WTC11 (cell line): Measurements from ENCODE around the gene ANG. TPM values are rescaled to one million over a fixed set of nuclear protein-coding genes. Genes with fewer than 3 reads are reported as not detected.
A peak's percentile ranks its signal among the peaks of the same experiment; 100 is the strongest.

Experiments used
- CREB1 ChIP-seq: sonication (generic); formaldehyde crosslinking; IDR thresholded peaks from 2 replicates; pipeline ENCODE4 v1.8.0; 2023; ENCODE audit warnings: mild to moderate bottlenecking, missing genetic modification reagents
- CREM ChIP-seq: sonication (generic); formaldehyde crosslinking; IDR thresholded peaks from 2 replicates; pipeline ENCODE4 v1.8.1; 2022; ENCODE audit warnings: mild to moderate bottlenecking, missing genetic modification reagents, moderate library complexity
- GABPB1 ChIP-seq: sonication (generic); formaldehyde crosslinking; IDR thresholded peaks from 2 replicates; pipeline ENCODE4 v1.8.1; 2023; ENCODE audit warnings: mild to moderate bottlenecking, missing genetic modification reagents
- HMGA2 ChIP-seq: fragments of 250-450 bp; sonication (Bioruptor Pico); IDR thresholded peaks from 2 replicates; pipeline ENCODE4 v1.4.0; 2021; ENCODE audit warnings: mild to moderate bottlenecking, moderate library complexity
- MXD4 ChIP-seq: fragments of 250-450 bp; sonication (Bioruptor Pico); IDR thresholded peaks from 2 replicates; pipeline ENCODE4 v1.8.0; 2021; ENCODE audit warnings: mild to moderate bottlenecking, moderate library complexity, borderline replicate concordance
- NR1H2 ChIP-seq: sonication (generic); formaldehyde crosslinking; IDR thresholded peaks from 2 replicates; pipeline ENCODE4 v1.9.0; 2021; ENCODE audit warnings: mild to moderate bottlenecking, moderate library complexity, missing genetic modification reagents
- SMAD4 ChIP-seq: sonication (generic); formaldehyde crosslinking; IDR thresholded peaks from 2 replicates; pipeline ENCODE4 v1.8.0; 2022; ENCODE audit warnings: mild to moderate bottlenecking, missing genetic modification reagents
- TEAD1 ChIP-seq: sonication (generic); formaldehyde crosslinking; IDR thresholded peaks from 2 replicates; pipeline ENCODE4 v1.8.0; 2022; ENCODE audit warnings: mild to moderate bottlenecking, missing genetic modification reagents
- TEAD4 ChIP-seq: sonication (generic); formaldehyde crosslinking; IDR thresholded peaks from 2 replicates; pipeline ENCODE4 v1.8.0; 2022; ENCODE audit warnings: mild to moderate bottlenecking, missing genetic modification reagents
- ZNF121 ChIP-seq: sonication (generic); formaldehyde crosslinking; IDR thresholded peaks from 2 replicates; pipeline ENCODE4 v1.8.0; 2023; ENCODE audit warnings: missing genetic modification reagents
- ZNF219 ChIP-seq: sonication (generic); formaldehyde crosslinking; IDR thresholded peaks from 2 replicates; pipeline ENCODE4 v1.8.0; 2023; ENCODE audit warnings: missing genetic modification reagents, mild to moderate bottlenecking, borderline replicate concordance
- ZNF263 ChIP-seq: sonication (generic); formaldehyde crosslinking; IDR thresholded peaks from 2 replicates; pipeline ENCODE4 v1.8.1; 2022; ENCODE audit warnings: low read depth, mild to moderate bottlenecking, moderate library complexity, missing genetic modification reagents
- ZNF423 ChIP-seq: fragments of 250-450 bp; sonication (Bioruptor Pico); IDR thresholded peaks from 2 replicates; pipeline ENCODE4 v2.1.2; 2022; ENCODE audit warnings: mild to moderate bottlenecking, moderate library complexity
- ZNF671 ChIP-seq: fragments of 250-450 bp; sonication (Bioruptor Pico); IDR thresholded peaks from 2 replicates; pipeline ENCODE4 v1.8.0; 2021; ENCODE audit warnings: mild to moderate bottlenecking
- total RNA-seq: library from RNA; stranded (reverse); gene quantifications from 3 replicates; pipeline ENCODE4 v1.2.3, GENCODE V29; 2021
- TF ChIP-seq, protein P1 (sequence below): sonication (generic); formaldehyde crosslinking; IDR thresholded peaks from 2 replicates; pipeline ENCODE4 v1.8.1; 2023; ENCODE audit warnings: mild to moderate bottlenecking, missing genetic modification reagents, moderate library complexity
- TF ChIP-seq, protein P2 (sequence below): sonication (generic); formaldehyde crosslinking; IDR thresholded peaks from 2 replicates; pipeline ENCODE4 v1.8.0; 2023; ENCODE audit warnings: missing genetic modification reagents, mild to moderate bottlenecking, borderline replicate concordance
- TF ChIP-seq, protein P3 (sequence below): sonication (generic); formaldehyde crosslinking; IDR thresholded peaks from 2 replicates; pipeline ENCODE4 v1.8.0; 2022; ENCODE audit warnings: mild to moderate bottlenecking, missing genetic modification reagents
- TF ChIP-seq, protein P4 (sequence below): sonication (generic); formaldehyde crosslinking; IDR thresholded peaks from 2 replicates; pipeline ENCODE4 v1.8.1; 2022; ENCODE audit warnings: mild to moderate bottlenecking, missing genetic modification reagents, moderate library complexity, borderline replicate concordance
- TF ChIP-seq, protein P5 (sequence below): sonication (generic); formaldehyde crosslinking; IDR thresholded peaks from 2 replicates; pipeline ENCODE4 v1.8.1; 2022; ENCODE audit warnings: low read depth, missing genetic modification reagents, borderline replicate concordance
- TF ChIP-seq, protein P6 (sequence below): sonication (generic); formaldehyde crosslinking; IDR thresholded peaks from 2 replicates; pipeline ENCODE4 v1.8.0; 2023; ENCODE audit warnings: missing genetic modification reagents

ANG gene
- total RNA-seq, 1 experiment from 2014 or later, result 4.8 TPM

DNA sequence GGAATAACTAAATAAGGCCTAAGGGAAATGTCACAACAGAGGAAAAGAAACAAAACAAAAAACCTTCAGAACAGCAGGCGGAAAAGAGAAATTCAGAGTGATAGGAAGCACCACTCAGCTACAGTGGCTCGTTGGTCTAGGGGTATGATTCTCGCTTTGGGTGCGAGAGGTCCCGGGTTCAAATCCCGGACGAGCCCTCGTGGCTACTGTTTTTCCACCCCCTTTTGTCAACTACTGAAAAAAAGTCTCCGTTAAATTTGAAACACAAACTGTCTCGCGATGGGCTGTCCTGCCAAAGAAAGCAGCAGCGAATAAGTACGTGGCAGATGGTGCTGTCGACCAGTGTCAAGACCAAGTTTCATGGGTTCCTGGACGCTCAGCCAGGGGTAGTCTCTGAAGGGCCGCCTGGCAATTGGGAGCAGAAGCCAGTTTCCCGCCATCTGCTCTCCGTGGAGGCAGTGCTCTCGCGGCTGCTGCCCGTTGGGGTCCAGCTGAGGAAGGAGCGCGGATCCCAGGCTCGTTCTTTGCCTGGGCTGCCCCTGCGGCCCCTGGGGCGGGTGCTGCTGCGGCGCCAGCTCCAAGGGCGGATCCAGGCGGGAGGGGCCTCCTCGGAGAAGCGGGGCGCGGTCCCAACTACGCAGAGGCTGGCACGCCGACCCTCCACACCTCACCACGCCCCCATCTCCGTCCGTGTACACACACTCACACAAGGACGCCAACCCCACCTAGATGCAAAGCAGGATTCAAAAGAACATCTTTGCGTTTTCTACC lies 4.5 kb upstream of the ANG start, which contains the start of gene RNASE4 (continued):
- TF ChIP-seq ZNF671 (CRISPR knock-in tag) (no peak), CREM (no peak), ZNF219 (CRISPR knock-in tag) (0 out of 2 replicates have a peak, but pooled peaks have one; percentile 64), ZNF121 (CRISPR knock-in tag) (no peak), TEAD4 (CRISPR knock-in tag) (no peak), TEAD1 (CRISPR knock-in tag) (no peak), MXD4 (CRISPR knock-in tag) (no peak), ZNF263 (CRISPR knock-in tag) (no peak), SMAD4 (no peak), CREB1 (no peak), NR1H2 (CRISPR knock-in tag) (no peak), GABPB1 (CRISPR knock-in tag) (peak; percentile 58), ZNF423 (no peak), HMGA2 (no peak)
- TF ChIP-seq, protein P1, sequence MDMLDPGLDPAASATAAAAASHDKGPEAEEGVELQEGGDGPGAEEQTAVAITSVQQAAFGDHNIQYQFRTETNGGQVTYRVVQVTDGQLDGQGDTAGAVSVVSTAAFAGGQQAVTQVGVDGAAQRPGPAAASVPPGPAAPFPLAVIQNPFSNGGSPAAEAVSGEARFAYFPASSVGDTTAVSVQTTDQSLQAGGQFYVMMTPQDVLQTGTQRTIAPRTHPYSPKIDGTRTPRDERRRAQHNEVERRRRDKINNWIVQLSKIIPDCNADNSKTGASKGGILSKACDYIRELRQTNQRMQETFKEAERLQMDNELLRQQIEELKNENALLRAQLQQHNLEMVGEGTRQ (CRISPR knock-in tag), result no peak
- TF ChIP-seq, protein P2, sequence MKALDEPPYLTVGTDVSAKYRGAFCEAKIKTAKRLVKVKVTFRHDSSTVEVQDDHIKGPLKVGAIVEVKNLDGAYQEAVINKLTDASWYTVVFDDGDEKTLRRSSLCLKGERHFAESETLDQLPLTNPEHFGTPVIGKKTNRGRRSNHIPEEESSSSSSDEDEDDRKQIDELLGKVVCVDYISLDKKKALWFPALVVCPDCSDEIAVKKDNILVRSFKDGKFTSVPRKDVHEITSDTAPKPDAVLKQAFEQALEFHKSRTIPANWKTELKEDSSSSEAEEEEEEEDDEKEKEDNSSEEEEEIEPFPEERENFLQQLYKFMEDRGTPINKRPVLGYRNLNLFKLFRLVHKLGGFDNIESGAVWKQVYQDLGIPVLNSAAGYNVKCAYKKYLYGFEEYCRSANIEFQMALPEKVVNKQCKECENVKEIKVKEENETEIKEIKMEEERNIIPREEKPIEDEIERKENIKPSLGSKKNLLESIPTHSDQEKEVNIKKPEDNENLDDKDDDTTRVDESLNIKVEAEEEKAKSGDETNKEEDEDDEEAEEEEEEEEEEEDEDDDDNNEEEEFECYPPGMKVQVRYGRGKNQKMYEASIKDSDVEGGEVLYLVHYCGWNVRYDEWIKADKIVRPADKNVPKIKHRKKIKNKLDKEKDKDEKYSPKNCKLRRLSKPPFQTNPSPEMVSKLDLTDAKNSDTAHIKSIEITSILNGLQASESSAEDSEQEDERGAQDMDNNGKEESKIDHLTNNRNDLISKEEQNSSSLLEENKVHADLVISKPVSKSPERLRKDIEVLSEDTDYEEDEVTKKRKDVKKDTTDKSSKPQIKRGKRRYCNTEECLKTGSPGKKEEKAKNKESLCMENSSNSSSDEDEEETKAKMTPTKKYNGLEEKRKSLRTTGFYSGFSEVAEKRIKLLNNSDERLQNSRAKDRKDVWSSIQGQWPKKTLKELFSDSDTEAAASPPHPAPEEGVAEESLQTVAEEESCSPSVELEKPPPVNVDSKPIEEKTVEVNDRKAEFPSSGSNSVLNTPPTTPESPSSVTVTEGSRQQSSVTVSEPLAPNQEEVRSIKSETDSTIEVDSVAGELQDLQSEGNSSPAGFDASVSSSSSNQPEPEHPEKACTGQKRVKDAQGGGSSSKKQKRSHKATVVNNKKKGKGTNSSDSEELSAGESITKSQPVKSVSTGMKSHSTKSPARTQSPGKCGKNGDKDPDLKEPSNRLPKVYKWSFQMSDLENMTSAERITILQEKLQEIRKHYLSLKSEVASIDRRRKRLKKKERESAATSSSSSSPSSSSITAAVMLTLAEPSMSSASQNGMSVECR (CRISPR knock-in tag), result peak; percentile 29; the same call in 1 of the 2 replicates
- TF ChIP-seq, protein P3, sequence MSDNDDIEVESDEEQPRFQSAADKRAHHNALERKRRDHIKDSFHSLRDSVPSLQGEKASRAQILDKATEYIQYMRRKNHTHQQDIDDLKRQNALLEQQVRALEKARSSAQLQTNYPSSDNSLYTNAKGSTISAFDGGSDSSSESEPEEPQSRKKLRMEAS, result peak; percentile 45
- TF ChIP-seq, protein P4, sequence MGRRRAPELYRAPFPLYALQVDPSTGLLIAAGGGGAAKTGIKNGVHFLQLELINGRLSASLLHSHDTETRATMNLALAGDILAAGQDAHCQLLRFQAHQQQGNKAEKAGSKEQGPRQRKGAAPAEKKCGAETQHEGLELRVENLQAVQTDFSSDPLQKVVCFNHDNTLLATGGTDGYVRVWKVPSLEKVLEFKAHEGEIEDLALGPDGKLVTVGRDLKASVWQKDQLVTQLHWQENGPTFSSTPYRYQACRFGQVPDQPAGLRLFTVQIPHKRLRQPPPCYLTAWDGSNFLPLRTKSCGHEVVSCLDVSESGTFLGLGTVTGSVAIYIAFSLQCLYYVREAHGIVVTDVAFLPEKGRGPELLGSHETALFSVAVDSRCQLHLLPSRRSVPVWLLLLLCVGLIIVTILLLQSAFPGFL, result no peak
- TF ChIP-seq, protein P5, sequence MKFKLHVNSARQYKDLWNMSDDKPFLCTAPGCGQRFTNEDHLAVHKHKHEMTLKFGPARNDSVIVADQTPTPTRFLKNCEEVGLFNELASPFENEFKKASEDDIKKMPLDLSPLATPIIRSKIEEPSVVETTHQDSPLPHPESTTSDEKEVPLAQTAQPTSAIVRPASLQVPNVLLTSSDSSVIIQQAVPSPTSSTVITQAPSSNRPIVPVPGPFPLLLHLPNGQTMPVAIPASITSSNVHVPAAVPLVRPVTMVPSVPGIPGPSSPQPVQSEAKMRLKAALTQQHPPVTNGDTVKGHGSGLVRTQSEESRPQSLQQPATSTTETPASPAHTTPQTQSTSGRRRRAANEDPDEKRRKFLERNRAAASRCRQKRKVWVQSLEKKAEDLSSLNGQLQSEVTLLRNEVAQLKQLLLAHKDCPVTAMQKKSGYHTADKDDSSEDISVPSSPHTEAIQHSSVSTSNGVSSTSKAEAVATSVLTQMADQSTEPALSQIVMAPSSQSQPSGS, result no peak
- TF ChIP-seq, protein P6, sequence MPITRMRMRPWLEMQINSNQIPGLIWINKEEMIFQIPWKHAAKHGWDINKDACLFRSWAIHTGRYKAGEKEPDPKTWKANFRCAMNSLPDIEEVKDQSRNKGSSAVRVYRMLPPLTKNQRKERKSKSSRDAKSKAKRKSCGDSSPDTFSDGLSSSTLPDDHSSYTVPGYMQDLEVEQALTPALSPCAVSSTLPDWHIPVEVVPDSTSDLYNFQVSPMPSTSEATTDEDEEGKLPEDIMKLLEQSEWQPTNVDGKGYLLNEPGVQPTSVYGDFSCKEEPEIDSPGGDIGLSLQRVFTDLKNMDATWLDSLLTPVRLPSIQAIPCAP (CRISPR knock-in tag), result no peak
